NB4 (cell line): Measurements from ENCODE around the gene CAV3.

Experiments used
- DNase-seq: peaks from one replicate; pipeline ENCODE4 v3.0.0; 2010; ENCODE audit warnings: low read depth
- H3K4me3 ChIP-seq: one replicate; pipeline ENCODE4 v1.5.1; 2011; ENCODE audit warnings: mild to moderate bottlenecking, low read depth, low read length, moderate library complexity
- MYC ChIP-seq: IDR thresholded peaks from 2 replicates; pipeline ENCODE4 v1.6.1; 2011; ENCODE audit warnings: low read depth, low read length
- POLR2A ChIP-seq: IDR thresholded peaks from 2 replicates; pipeline ENCODE4 v1.6.1; 2011; ENCODE audit warnings: mild to moderate bottlenecking; ENCODE audit not compliant: insufficient read length; ENCODE audit errors: extremely low read depth
- TF ChIP-seq, protein P1 (sequence below): IDR thresholded peaks from one replicate; pipeline ENCODE4 v1.5.1; 2012; ENCODE audit warnings: low read depth, low read length
- TF ChIP-seq, protein P2 (sequence below): IDR thresholded peaks from 2 replicates; pipeline ENCODE4 v1.6.1; 2011; ENCODE audit warnings: low read depth, low read length

CAV3 gene

DNA sequence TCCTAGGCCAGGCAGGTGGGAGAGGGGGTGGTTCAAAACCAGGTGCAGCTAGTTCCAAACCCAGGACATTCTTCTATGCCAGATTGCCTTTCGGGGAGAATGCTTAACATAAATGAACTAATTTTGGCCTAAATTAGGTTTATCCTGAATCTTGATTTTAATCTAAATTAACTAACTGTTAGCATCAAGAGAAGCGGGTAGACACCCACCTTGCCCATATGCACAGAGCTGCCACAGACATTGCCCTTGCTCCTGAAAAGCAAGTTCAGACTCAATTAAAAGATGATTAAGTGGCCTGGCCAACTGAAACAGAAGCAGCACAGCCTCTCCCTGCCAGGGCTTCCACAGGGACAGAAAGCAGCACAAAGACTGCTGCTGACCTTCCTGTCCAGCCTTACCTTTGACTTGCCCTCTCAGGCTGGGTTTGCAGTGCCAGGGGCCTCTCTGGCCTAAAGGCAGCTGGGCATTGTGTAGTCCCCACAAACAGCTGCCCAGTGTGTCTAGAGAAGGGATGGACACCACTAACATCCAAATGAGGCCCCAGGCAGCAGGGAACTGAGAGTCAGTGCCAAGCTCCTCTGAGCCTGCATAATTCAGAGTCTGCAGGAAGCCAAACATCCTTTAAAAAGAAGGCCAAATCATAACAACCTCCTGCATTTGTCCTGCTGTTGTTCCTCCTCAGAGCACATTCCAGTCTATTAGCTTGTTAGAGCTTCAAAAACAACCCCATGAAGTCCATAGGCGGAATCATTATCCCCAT lies 51.3 kb downstream of the CAV3 start:
- no peak overlapping the region for H3K4me3 ChIP-seq
- DNase-seq = no peak
- TF ChIP-seq, protein P1, sequence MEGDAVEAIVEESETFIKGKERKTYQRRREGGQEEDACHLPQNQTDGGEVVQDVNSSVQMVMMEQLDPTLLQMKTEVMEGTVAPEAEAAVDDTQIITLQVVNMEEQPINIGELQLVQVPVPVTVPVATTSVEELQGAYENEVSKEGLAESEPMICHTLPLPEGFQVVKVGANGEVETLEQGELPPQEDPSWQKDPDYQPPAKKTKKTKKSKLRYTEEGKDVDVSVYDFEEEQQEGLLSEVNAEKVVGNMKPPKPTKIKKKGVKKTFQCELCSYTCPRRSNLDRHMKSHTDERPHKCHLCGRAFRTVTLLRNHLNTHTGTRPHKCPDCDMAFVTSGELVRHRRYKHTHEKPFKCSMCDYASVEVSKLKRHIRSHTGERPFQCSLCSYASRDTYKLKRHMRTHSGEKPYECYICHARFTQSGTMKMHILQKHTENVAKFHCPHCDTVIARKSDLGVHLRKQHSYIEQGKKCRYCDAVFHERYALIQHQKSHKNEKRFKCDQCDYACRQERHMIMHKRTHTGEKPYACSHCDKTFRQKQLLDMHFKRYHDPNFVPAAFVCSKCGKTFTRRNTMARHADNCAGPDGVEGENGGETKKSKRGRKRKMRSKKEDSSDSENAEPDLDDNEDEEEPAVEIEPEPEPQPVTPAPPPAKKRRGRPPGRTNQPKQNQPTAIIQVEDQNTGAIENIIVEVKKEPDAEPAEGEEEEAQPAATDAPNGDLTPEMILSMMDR = no peak
- TF ChIP-seq MYC = no peak
- TF ChIP-seq, protein P2, sequence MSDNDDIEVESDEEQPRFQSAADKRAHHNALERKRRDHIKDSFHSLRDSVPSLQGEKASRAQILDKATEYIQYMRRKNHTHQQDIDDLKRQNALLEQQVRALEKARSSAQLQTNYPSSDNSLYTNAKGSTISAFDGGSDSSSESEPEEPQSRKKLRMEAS = no peak
- TF ChIP-seq POLR2A = no peak

DNA sequence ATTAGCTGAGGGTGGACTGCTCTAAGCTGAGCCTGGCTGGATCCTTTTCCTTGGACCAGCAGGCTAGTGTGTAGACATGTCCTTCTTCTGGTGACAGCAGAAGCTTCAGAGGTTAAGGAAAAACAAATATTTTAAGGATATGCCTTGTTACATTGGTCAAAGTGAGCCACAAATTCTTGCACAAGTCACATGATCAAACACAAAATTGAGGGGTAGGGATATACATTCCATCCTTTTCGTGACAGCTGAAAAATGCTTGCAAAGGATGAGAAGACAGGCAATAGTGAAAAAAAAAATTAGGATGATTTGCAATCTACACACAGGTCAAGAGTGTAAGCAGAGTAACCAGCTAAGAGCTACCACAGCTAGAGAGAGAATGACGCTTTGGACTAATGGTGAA lies 56.9 kb downstream of the CAV3 start:
- DNase-seq = no peak
- H3K4me3 ChIP-seq = no peak overlapping the region
- TF ChIP-seq, protein P2 = no peak
- TF ChIP-seq MYC (no peak), POLR2A (no peak)
- TF ChIP-seq, protein P1 = no peak

DNA sequence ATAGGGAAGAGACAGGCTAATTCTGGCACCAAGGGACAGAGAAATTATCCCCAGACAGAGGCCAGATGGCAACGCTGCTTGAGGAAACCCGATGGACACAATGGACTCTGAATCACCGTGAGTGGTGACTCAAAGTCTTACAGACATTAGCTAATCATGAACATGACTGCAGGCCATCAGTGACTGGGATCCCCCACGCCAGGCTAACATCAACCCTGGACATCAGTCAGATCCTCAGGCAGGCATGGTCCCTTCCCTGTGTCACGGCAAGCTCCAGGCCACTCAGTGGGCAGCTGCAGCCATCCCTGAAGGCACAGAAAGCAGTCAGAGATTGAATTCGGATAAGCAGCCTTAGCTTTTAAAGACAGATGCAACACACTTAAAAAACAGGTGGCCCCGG lies 59.6 kb downstream of the CAV3 start:
- H3K4me3 ChIP-seq = no peak overlapping the region
- no peak for TF ChIP-seq POLR2A
- TF ChIP-seq, protein P1 = no peak
- TF ChIP-seq MYC = no peak
- TF ChIP-seq, protein P2 = no peak
- DNase-seq = no peak

DNA sequence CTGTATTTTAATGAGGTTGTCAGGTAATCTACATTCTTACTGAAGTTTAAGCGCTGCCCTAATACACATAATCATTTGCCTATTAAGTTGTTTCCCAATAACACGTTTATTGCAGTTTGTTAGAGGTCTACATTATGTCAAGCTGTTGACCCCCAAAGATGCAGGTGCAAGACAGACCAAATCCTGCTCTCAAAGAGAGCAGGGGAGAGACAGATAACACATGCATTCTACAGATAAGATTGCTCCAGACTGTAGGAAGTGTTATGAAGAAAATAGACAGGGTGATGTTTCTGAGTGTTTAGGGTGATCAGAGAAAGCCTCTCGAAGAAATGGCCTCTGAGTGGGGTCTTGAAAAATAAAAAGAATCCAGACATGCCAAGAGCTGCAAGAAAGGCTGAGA lies 60.6 kb downstream of the CAV3 start:
- TF ChIP-seq POLR2A (no peak), MYC (no peak)
- TF ChIP-seq, protein P1 = no peak
- TF ChIP-seq, protein P2 = no peak
- no peak for DNase-seq
- H3K4me3 ChIP-seq = no peak overlapping the region
